Measurements from ENCODE around the gene BUD13. TPM values are rescaled to one million over a fixed set of nuclear protein-coding genes. Genes with fewer than 3 reads are reported as not detected.

The BUD13 gene
- total and polyA plus RNA-seq, 2 donors from 2014 or later, result 11.7 to 14.1 TPM

DNA sequence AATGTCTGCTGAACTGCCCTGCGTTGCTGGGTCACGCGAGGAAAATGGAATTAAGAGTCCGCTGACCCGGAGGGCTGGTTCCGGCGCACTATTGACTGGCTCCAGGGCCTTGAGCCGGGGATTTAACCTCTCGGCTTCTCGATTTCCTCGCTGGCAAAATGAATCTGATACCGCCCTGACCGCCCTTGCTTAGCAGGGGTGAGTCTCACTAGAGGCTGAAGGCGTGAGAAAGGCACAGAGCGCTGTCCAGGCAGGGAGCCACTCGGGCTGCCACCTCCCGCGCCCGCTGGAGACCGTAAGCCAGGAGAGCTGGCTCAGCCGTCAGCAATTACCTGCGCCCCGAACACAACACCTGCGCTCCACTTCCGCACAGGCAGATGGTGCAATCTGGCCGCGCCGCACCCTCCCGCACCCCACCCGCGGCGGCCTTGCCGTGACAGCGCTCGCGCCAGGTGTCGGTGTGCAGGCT, 65.6 kb downstream of the BUD13 start:
- FAIRE-seq (no peak), DNase-seq (peak in 3 of 5 donors; percentile 58 to 65 (median 63))
- H3K9me3 ChIP-seq (ENCODE audit: control insufficient read depth in 2 of 3, insufficient read depth in 1 of 3, low read length in 3 of 3), result no peaks in the 10 kb centered on the region
- intact Hi-C loops (cut with DNase I), result no loop called here
- TF ChIP-seq, protein P1, sequence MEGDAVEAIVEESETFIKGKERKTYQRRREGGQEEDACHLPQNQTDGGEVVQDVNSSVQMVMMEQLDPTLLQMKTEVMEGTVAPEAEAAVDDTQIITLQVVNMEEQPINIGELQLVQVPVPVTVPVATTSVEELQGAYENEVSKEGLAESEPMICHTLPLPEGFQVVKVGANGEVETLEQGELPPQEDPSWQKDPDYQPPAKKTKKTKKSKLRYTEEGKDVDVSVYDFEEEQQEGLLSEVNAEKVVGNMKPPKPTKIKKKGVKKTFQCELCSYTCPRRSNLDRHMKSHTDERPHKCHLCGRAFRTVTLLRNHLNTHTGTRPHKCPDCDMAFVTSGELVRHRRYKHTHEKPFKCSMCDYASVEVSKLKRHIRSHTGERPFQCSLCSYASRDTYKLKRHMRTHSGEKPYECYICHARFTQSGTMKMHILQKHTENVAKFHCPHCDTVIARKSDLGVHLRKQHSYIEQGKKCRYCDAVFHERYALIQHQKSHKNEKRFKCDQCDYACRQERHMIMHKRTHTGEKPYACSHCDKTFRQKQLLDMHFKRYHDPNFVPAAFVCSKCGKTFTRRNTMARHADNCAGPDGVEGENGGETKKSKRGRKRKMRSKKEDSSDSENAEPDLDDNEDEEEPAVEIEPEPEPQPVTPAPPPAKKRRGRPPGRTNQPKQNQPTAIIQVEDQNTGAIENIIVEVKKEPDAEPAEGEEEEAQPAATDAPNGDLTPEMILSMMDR (IDR thresholded peaks at IDR 0.05; ENCODE audit: borderline replicate concordance, extremely low read depth, insufficient read depth), result no peak
- no peaks in the 10 kb centered on the region for H3K27me3 ChIP-seq (ENCODE audit: control insufficient read depth, insufficient read depth, low read length)
- no peak overlapping the region for H3K9ac ChIP-seq (ENCODE audit: low read length in 3 of 3)
- no peak overlapping the region for H3K27ac ChIP-seq (ENCODE audit: low read depth in 2 of 2, low read length in 2 of 2)
- H3K4me3 ChIP-seq (ENCODE audit: low read length in 3 of 3), result no peak overlapping the region
- H3K4me1 ChIP-seq (ENCODE audit: control insufficient read depth in 2 of 3, insufficient read depth in 2 of 3, low read depth in 1 of 3, low read length in 3 of 3), result no peaks in the 10 kb centered on the region
- no peaks in the 10 kb centered on the region for H3K36me3 ChIP-seq (ENCODE audit: control insufficient read depth in 2 of 3, insufficient read depth in 3 of 3, low read length in 3 of 3)

DNA sequence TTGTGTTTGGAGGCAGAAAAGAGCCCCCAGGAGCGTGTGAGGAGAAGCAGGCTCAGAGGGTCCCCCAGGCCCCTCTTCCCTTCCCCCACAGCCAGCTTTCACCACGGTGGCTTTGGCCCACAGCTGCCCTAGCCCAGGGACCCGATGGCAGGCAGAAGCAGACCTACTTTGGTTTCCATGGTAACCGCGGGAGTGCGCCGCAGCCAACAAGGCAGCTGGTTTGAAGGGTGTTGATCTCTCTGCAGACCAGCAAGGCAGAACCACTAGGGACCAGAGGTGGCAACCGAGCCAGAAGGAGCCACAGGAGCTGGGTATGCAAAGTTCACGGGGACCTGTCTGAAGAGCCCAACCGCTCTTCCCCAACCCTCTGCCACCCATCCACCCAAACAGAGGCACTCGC, 69.4 kb downstream of the BUD13 start:
- intact Hi-C loops (cut with DNase I), result no loop called here
- peak in 4 of 5 donors; percentile 84 to 89 (median 86) for DNase-seq
- no peaks in the 10 kb centered on the region for H3K9me3 ChIP-seq (ENCODE audit: control insufficient read depth in 2 of 3, insufficient read depth in 1 of 3, low read length in 3 of 3)
- no peak for FAIRE-seq
- no peaks in the 10 kb centered on the region for H3K27me3 ChIP-seq (ENCODE audit: control insufficient read depth, insufficient read depth, low read length)
- TF ChIP-seq, protein P1 (IDR thresholded peaks at IDR 0.05; ENCODE audit: borderline replicate concordance, extremely low read depth, insufficient read depth), result no peak
- H3K4me3 ChIP-seq (ENCODE audit: low read length in 3 of 3), result no peak overlapping the region
- no peak overlapping the region for H3K27ac ChIP-seq (ENCODE audit: low read depth in 2 of 2, low read length in 2 of 2)
- no peaks in the 10 kb centered on the region for H3K4me1 ChIP-seq (ENCODE audit: control insufficient read depth in 2 of 3, insufficient read depth in 2 of 3, low read depth in 1 of 3, low read length in 3 of 3)
- H3K9ac ChIP-seq (ENCODE audit: low read length in 3 of 3), result no peak overlapping the region
- H3K36me3 ChIP-seq (ENCODE audit: control insufficient read depth in 2 of 3, insufficient read depth in 3 of 3, low read length in 3 of 3), result no peaks in the 10 kb centered on the region

DNA sequence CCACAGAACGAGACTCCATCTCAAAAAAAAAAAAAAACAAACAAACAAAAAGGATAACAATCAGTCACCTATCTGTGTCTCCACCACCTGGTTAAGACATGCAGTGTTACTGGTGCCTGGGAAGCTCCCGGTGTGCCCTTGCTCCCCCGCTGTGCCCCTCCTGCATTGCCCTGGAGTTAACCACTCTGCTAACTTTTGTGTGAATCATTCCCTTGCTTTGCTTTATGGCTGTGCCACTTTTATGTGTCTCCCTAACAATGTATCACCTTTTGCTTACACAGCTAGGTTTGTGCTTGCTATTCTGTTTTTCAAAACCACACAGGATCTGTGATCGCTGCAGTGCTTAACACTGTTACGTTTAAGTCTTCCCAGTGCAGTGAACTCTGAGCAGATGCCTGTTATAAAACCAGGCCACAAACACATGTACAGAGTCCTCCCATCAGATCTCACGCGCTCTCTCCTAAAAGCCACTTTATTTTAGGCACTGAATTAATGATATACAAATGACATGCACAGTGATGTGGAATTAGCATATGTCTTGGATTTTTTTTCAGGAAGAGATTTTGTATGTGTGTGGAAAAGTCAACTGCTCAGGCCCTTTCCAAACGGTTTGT, 69.9 kb downstream of the BUD13 start:
- Histone ChIP-seq H3K27ac (ENCODE audit: low read depth in 2 of 2, low read length in 2 of 2) (no peak overlapping the region), H3K9me3 (ENCODE audit: control insufficient read depth in 2 of 3, insufficient read depth in 1 of 3, low read length in 3 of 3) (no peaks in the 10 kb centered on the region), H3K27me3 (ENCODE audit: control insufficient read depth, insufficient read depth, low read length) (no peaks in the 10 kb centered on the region), H3K4me1 (ENCODE audit: control insufficient read depth in 2 of 3, insufficient read depth in 2 of 3, low read depth in 1 of 3, low read length in 3 of 3) (no peaks in the 10 kb centered on the region), H3K36me3 (ENCODE audit: control insufficient read depth in 2 of 3, insufficient read depth in 3 of 3, low read length in 3 of 3) (no peaks in the 10 kb centered on the region), H3K9ac (ENCODE audit: low read length in 3 of 3) (no peak overlapping the region), H3K4me3 (ENCODE audit: low read length in 3 of 3) (no peak overlapping the region)
- intact Hi-C loops (cut with DNase I), result no loop called here
- TF ChIP-seq, protein P1 (IDR thresholded peaks at IDR 0.05; ENCODE audit: borderline replicate concordance, extremely low read depth, insufficient read depth), result no peak
- FAIRE-seq, result no peak
- peak in 2 of 5 donors; percentile 11 to 28 for DNase-seq

All from kidney (tissue), 14 donors.